ENCODE data around the gene SRGAP1. TPM values are rescaled to one million over a fixed set of nuclear protein-coding genes. Genes with fewer than 3 reads are reported as not detected.

The SRGAP1 gene
- total RNA-seq, 3 donors from 2014 or later (not counting 1 experiment from before 2014, with no cell fraction given), result 0.10 to 0.49 (median 0.16) TPM

DNA sequence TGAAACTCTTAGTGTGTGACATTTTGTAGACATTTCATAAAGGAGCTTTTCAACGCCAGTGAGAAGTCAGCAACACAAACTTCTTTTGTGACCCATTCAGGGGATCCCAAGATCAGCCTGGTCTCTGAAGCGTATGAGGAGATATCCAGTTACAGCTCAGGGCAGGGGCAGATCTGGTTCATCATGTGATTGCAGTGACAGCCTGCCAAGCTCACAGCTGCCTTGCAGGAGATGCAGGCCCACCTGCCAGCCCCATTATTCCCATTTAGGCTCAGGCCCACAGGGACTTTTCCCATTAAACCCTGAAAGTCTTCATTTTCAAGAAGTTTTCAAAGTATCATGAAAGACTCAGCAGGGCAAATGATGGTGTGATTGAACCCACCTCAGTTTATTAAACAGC is 38.3 kb downstream of the SRGAP1 start:
- Histone ChIP-seq H3K4me3 (ENCODE audit: low read length) (no peak overlapping the region), H3K9me3 (ENCODE audit: control insufficient read depth, insufficient read depth, low read length) (no peaks in the 10 kb centered on the region), H3K27ac (ENCODE audit: low read length) (no peak overlapping the region), H3K36me3 (ENCODE audit: control insufficient read depth, insufficient read depth, low read length) (no peaks in the 10 kb centered on the region), H3K4me1 (ENCODE audit: control insufficient read depth, insufficient read depth, low read length) (no peaks in the 10 kb centered on the region), H3K27me3 (ENCODE audit: control insufficient read depth, insufficient read depth, low read length) (no peaks in the 10 kb centered on the region)
- H3K36me3 Mint-ChIP-seq, result no peaks in the 10 kb centered on the region
- TF ChIP-seq, protein P1, sequence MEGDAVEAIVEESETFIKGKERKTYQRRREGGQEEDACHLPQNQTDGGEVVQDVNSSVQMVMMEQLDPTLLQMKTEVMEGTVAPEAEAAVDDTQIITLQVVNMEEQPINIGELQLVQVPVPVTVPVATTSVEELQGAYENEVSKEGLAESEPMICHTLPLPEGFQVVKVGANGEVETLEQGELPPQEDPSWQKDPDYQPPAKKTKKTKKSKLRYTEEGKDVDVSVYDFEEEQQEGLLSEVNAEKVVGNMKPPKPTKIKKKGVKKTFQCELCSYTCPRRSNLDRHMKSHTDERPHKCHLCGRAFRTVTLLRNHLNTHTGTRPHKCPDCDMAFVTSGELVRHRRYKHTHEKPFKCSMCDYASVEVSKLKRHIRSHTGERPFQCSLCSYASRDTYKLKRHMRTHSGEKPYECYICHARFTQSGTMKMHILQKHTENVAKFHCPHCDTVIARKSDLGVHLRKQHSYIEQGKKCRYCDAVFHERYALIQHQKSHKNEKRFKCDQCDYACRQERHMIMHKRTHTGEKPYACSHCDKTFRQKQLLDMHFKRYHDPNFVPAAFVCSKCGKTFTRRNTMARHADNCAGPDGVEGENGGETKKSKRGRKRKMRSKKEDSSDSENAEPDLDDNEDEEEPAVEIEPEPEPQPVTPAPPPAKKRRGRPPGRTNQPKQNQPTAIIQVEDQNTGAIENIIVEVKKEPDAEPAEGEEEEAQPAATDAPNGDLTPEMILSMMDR (IDR thresholded peaks at IDR 0.05), result no peak
- H3K27me3 Mint-ChIP-seq (ENCODE audit: low read depth in 2 of 2), result peaks cover 0 to 6% of the 10 kb centered on the region in 2 donors
- DNase-seq, result no peak
- WGBS (ENCODE audit: insufficient coverage), result 92% methylated on average over 2 of the region's 2 CpGs
- H3K9me3 Mint-ChIP-seq, result no peaks in the 10 kb centered on the region
- intact Hi-C loops (cut with micrococcal nuclease), result no loop called here
- no peak overlapping the region for H3K27ac Mint-ChIP-seq
- no peak for ATAC-seq
- no peak overlapping the region for H3K4me3 Mint-ChIP-seq
- no peaks in the 10 kb centered on the region for H3K4me1 Mint-ChIP-seq

DNA sequence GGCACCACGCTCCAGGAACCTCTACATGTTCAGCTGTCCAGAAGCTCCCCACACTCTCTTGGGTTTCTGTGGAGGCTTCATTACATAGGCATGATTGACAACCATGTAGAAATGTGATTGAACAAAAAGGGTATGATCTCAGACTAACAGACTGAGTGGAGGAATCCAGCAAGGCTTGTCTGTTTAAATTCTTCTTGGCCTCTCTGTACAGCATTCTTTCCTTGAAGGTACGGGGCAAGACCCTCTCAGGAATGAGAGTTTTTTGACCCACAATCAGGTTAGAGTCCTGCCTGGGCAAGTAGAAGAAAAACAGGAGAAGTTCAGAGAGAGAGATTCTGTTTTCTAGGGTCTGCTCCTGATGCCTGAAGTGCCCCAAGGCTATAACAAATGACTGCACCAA is 40.9 kb downstream of the SRGAP1 start:
- peaks cover 0 to 5% of the 10 kb centered on the region in 2 donors for H3K27me3 Mint-ChIP-seq (ENCODE audit: low read depth in 2 of 2)
- no peak overlapping the region for H3K4me3 Mint-ChIP-seq

DNA sequence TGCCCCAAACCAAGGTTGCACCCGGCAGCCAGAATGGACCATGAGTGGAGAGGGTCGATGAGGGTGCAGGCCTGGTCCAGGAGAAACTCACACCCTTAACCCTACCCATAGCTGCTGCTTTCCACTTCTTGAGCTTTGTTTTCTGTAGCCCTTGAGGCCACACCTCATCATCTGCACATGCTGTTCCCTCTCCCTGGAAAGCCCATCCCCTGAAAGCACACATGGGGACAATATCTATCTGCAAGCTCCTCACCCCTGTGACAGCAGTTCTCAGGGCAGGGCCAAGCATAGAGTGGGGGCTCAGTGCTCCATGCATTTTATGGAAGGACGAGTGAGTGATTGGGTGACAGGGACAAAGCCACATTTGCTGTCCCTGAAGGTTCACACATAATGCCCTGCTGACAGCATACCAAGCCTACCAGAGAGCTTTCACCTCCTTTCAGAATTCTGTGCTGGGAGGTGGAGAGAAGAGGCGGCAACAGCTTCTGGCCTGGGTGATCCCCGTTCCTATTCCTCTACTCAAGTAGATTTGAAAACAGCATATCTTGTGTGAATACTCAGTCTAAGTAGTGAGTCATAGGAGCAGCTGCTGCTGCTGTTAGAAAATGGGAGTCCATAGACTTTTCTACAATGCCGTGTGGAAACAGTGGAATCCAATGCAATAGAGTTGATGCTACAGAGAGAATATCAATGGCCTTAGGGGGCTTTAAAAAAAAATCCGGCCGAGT is 44.6 kb downstream of the SRGAP1 start:
- DNase-seq (no peak), ATAC-seq (no peak)
- Histone ChIP-seq H3K4me1 (ENCODE audit: control insufficient read depth, insufficient read depth, low read length) (no peaks in the 10 kb centered on the region), H3K27ac (ENCODE audit: low read length) (no peak overlapping the region), H3K4me3 (ENCODE audit: low read length) (no peak overlapping the region), H3K36me3 (ENCODE audit: control insufficient read depth, insufficient read depth, low read length) (no peaks in the 10 kb centered on the region), H3K27me3 (ENCODE audit: control insufficient read depth, insufficient read depth, low read length) (no peaks in the 10 kb centered on the region), H3K9me3 (ENCODE audit: control insufficient read depth, insufficient read depth, low read length) (no peaks in the 10 kb centered on the region)
- intact Hi-C loops (cut with micrococcal nuclease), result no loop called here
- no peaks in the 10 kb centered on the region for H3K27me3 Mint-ChIP-seq (ENCODE audit: low read depth in 2 of 2)
- 87% methylated on average over 6 of the region's 8 CpGs for WGBS (ENCODE audit: insufficient coverage)
- H3K4me1 Mint-ChIP-seq, result no peaks in the 10 kb centered on the region
- no peaks in the 10 kb centered on the region for H3K9me3 Mint-ChIP-seq
- TF ChIP-seq, protein P1 (IDR thresholded peaks at IDR 0.05), result no peak
- H3K36me3 Mint-ChIP-seq, result no peaks in the 10 kb centered on the region
- H3K4me3 Mint-ChIP-seq, result no peak overlapping the region
- no peak overlapping the region for H3K27ac Mint-ChIP-seq

More for the DNA sequence above, 40.9 kb downstream of the SRGAP1 start:
- intact Hi-C loops (cut with micrococcal nuclease), result no loop called here
- Histone ChIP-seq H3K36me3 (ENCODE audit: control insufficient read depth, insufficient read depth, low read length) (no peaks in the 10 kb centered on the region), H3K27ac (ENCODE audit: low read length) (no peak overlapping the region), H3K27me3 (ENCODE audit: control insufficient read depth, insufficient read depth, low read length) (no peaks in the 10 kb centered on the region), H3K4me1 (ENCODE audit: control insufficient read depth, insufficient read depth, low read length) (no peaks in the 10 kb centered on the region), H3K9me3 (ENCODE audit: control insufficient read depth, insufficient read depth, low read length) (no peaks in the 10 kb centered on the region), H3K4me3 (ENCODE audit: low read length) (no peak overlapping the region)
- TF ChIP-seq, protein P1 (IDR thresholded peaks at IDR 0.05), result no peak
- ATAC-seq, result no peak
- H3K9me3 Mint-ChIP-seq, result no peaks in the 10 kb centered on the region
- no peaks in the 10 kb centered on the region for H3K4me1 Mint-ChIP-seq
- no peaks in the 10 kb centered on the region for H3K36me3 Mint-ChIP-seq
- no peak overlapping the region for H3K27ac Mint-ChIP-seq
- no peak for DNase-seq
- 88% methylated on average over 2 of the region's 2 CpGs for WGBS (ENCODE audit: insufficient coverage)

All from natural killer cell (primary cell).